BJ (cell line): ENCODE results near the gene RNF220. TPM values are rescaled to one million over a fixed set of nuclear protein-coding genes. Genes with fewer than 3 reads are reported as not detected.

Source experiments
- CTCF ChIA-PET: fragments of 350-600 bp; formaldehyde crosslinking; extraction: SDS; loops from one replicate; lab custom pipeline; 2021; ENCODE audit warnings: antibody characterized with exemption, inconsistent platforms; lab: Yijun Ruan, JAX
- POLR2A ChIA-PET: fragments of 300-600 bp; sonication (Branson Sonifier 250); formaldehyde crosslinking; extraction: SDS; loops from one replicate; lab custom pipeline; 2021; ENCODE audit warnings: antibody characterized with exemption; lab: Charles Lee
- DNase-seq: peaks from one replicate; pipeline ENCODE4 v3.0.0-alpha.2; 2011; ENCODE audit warnings: low read depth
- H3K27me3 ChIP-seq: 2 replicates; pipeline ENCODE4 v1.6.0; 2011; ENCODE audit warnings: low read length; ENCODE audit not compliant: control insufficient read depth, insufficient read depth
- H3K36me3 ChIP-seq: 2 replicates; pipeline ENCODE4 v1.5.1; 2011; ENCODE audit warnings: low read length; ENCODE audit not compliant: control insufficient read depth, insufficient read depth
- H3K4me3 ChIP-seq: 2 replicates; pipeline ENCODE4 v1.5.1; 2011; ENCODE audit warnings: low read depth, mild to moderate bottlenecking, control low read depth, low read length
- polyA plus RNA-seq: library from polyadenylated mRNA; depleted of rRNA; stranded (reverse); fragments of >200 nt; gene quantifications from 2 replicates; pipeline ENCODE4 v1.2.3, GENCODE V29; 2011
- TF ChIP-seq, protein P1 (sequence below): IDR thresholded peaks from 2 replicates; pipeline ENCODE4 v1.5.1; 2011; ENCODE audit warnings: low read depth, mild to moderate bottlenecking, control low read depth, inconsistent platforms, low read length, moderate library complexity; ENCODE audit not compliant: insufficient read depth

Gene RNF220
- polyA plus RNA-seq, 1 experiment = 65.4 TPM

DNA sequence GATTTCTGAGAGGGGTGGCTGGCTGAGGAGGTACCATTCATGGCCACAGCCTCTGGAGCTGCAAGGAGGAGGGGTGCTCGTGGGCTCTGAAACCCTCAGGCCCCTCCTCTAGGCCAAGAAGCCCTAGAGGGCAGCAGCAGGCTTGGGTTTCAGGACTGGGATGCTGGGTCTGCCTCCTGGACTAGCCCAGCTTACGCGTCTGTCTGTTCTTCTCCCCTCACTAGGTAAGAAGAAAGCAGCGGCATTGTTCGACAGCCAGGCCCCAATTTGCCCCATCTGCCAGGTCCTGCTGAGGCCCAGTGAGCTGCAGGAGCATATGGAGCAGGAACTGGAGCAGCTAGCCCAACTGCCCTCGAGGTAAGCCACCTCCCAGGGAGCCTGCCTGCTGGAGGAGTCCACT lies 208.9 kb downstream of the RNF220 start:
- H3K4me3 ChIP-seq = no peak overlapping the region
- no peak for DNase-seq
- no peaks in the 10 kb centered on the region for H3K36me3 ChIP-seq
- no peaks in the 10 kb centered on the region for H3K27me3 ChIP-seq
- ChIA-PET CTCF (interaction anchor here (0.6 to 7.9 kb wide), 2 partner anchors 37 to 1431 kb away, joined by 3 to 97 read pairs; no protein-coding TSS in a partner anchor), POLR2A (no interaction called here)
- TF ChIP-seq, protein P1, sequence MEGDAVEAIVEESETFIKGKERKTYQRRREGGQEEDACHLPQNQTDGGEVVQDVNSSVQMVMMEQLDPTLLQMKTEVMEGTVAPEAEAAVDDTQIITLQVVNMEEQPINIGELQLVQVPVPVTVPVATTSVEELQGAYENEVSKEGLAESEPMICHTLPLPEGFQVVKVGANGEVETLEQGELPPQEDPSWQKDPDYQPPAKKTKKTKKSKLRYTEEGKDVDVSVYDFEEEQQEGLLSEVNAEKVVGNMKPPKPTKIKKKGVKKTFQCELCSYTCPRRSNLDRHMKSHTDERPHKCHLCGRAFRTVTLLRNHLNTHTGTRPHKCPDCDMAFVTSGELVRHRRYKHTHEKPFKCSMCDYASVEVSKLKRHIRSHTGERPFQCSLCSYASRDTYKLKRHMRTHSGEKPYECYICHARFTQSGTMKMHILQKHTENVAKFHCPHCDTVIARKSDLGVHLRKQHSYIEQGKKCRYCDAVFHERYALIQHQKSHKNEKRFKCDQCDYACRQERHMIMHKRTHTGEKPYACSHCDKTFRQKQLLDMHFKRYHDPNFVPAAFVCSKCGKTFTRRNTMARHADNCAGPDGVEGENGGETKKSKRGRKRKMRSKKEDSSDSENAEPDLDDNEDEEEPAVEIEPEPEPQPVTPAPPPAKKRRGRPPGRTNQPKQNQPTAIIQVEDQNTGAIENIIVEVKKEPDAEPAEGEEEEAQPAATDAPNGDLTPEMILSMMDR = no peak

DNA sequence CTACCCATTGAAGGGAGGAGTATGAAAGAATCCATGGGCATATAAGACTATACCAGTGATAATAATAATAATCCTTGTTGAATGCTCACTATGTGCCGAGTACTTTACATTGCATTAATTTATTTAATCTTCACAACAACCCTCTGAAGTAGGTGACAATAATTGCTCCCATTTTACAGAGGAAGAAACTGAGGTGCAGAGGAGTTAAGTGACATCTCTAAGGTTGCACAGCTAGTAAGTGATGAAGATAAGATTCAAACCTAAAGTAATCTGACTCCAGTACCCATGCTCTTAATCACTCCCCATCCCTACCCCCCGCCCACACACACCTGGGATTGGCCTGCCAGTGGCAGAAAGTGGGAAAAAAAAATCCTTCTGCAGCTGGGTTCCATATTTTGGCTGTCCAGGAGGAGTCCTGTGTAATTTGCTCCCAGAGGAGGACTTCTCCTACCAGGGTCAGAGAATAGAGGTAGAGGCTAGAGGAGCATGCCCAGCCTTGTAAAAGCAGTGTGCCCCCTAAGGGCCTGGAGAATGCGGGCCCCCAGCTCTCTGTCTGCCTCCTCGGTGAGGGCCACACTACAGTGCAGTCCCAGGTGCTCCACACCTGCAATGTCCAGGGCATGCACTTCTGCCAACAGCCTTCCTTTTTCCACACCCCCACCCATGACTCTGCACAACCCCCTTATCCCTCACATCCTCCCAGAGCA lies 211.4 kb downstream of the RNF220 start:
- H3K4me3 ChIP-seq = peak overlapping the region; percentile 38
- H3K27me3 ChIP-seq = no peaks in the 10 kb centered on the region
- TF ChIP-seq, protein P1 = no peak
- H3K36me3 ChIP-seq = no peaks in the 10 kb centered on the region
- no peak for DNase-seq
- POLR2A ChIA-PET = no interaction called here
- CTCF ChIA-PET = interaction anchor here (1.0 to 7.9 kb wide), 7 partner anchors 13 to 238 kb away, joined by 3 to 97 read pairs (median 12); no protein-coding TSS in a partner anchor

DNA sequence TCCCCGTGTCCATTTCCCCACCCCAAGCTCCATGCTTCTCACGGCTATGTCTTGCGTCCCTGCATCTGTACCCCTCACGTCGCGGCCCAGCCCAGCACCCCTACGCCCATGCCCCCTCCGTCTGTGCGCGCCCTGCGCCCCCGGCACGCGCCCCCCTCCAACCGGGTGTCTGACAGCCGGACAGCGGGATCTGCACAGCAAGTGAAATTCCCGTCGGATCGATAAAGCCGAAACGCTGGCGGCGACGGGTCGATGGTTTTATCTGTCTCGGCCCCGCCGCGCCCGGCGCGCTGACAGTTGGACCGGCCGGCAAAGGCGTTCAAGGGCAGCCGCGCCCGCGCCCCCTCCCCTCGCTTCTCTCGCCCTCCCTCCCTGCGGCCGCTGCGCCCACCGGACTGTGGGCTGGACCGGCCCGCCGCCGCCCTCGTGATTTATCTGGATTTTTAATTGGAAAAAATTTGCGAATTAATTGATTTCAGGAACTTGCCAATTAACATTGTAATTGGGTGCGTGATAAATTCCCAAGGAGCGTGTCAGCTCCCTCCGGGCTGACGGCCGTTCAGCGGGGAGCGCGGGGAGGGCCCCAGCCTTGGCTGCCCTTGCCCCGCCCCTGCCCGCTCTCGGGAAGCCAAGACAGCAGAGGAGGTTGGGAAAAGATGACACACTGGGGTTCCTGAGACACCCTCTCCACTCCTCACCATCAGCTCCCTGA lies 212.1 kb downstream of the RNF220 start:
- H3K36me3 ChIP-seq = no peaks in the 10 kb centered on the region
- H3K27me3 ChIP-seq = no peaks in the 10 kb centered on the region
- ChIA-PET POLR2A (interaction anchor here (0.6 kb wide), 1 partner anchor 15 kb away, joined by 3 read pairs; no protein-coding TSS in a partner anchor), CTCF (interaction anchor here (0.8 to 7.9 kb wide), 7 partner anchors 8 to 38 kb away, joined by 3 to 97 read pairs (median 12); no protein-coding TSS in a partner anchor)
- no peak for DNase-seq
- peak overlapping the region; percentile 38 for H3K4me3 ChIP-seq
- TF ChIP-seq, protein P1 = no peak

DNA sequence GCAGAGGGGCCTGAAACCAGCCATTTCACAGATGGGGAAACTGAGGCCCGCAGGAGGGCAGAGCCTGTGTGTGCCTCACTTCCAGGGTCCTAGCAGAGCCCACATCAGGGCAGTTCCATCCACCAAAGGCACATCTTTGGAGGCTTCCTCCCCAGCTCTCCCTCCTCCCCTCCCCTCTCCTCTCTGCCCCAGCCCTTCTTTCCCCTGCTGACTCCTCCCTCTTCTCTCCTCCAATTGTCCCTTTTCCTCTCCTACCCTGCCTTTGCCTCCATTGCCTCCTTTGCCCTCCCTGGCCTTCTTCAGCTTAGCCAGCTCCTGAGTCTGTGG lies 212.6 kb downstream of the RNF220 start:
- TF ChIP-seq, protein P1 = no peak
- H3K36me3 ChIP-seq = no peaks in the 10 kb centered on the region
- no peaks in the 10 kb centered on the region for H3K27me3 ChIP-seq
- H3K4me3 ChIP-seq = 0 out of 2 replicates have a peak overlapping the region, but pooled peaks have one; percentile 38
- POLR2A ChIA-PET = no interaction called here
- DNase-seq = no peak
- CTCF ChIA-PET = interaction anchor here (0.8 to 7.9 kb wide), 5 partner anchors 8 to 38 kb away, joined by 3 to 97 read pairs (median 11); no protein-coding TSS in a partner anchor

DNA sequence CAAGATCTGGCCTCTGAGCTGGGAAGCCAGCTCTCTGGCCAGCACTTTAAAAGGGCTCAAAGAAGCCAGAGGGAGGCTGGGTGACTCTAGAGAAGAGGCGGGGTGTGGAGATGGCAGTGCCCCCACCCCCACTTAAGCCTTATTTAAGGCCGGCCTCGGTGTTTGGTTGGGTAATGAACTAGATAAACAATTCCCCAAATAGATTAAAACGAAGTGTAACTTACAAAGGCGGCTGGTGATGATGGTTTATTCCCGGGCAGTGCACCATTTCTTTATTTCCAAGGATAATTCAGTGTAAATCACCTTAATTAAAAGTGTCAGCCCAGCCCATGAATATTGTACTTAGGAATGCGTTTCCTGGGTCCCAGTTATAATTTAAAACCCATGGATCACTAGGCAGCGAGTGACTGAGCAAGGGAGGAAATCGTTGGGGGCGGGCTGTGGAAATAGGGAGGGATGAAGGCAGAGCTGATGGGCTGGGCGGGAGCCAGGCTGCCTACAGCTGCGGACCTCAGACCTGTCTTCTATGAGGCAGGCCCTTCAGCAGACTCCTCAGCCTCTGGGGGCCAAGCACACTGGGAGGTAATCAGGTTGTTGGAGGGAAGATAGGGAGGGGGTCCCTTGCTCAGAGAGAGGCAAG lies 214.3 kb downstream of the RNF220 start:
- Histone ChIP-seq H3K36me3 (no peaks in the 10 kb centered on the region), H3K27me3 (no peaks in the 10 kb centered on the region), H3K4me3 (no peak overlapping the region)
- DNase-seq = peak; percentile 85
- CTCF ChIA-PET = interaction anchor here (0.9 to 7.9 kb wide), 4 partner anchors 10 to 36 kb away, joined by 4 to 97 read pairs (median 12); no protein-coding TSS in a partner anchor
- POLR2A ChIA-PET = interaction anchor here (1.3 to 1.5 kb wide), 2 partner anchors 9 to 13 kb away, joined by 4 to 6 read pairs; no protein-coding TSS in a partner anchor
- TF ChIP-seq, protein P1 = no peak
